HEK293 (cell line): ENCODE results near the gene ABHD12.

Experiments used
- CTCF ChIA-PET: fragments of 350-600 bp; formaldehyde crosslinking; extraction: SDS; loops from one replicate; lab custom pipeline; 2021; ENCODE audit warnings: antibody characterized with exemption; lab: Yijun Ruan, JAX
- POLR2A ChIA-PET: fragments of 300-600 bp; formaldehyde crosslinking; extraction: SDS; loops from one replicate; lab custom pipeline; 2020; ENCODE audit warnings: antibody characterized with exemption, inconsistent platforms; lab: Yijun Ruan, JAX
- H3K27ac ChIP-seq: fragments of 200-500 bp; sonication (Bioruptor generic); 2 replicates; pipeline ENCODE4 v1.5.1; 2014; ENCODE audit warnings: low read depth, low read length, control low read depth, inconsistent platforms; ENCODE audit errors: extremely low read depth
- H3K36me3 ChIP-seq, 2 experiments: fragments of 200-500 bp in 1 of 2; sonication (Bioruptor generic) in 1 of 2; 1 replicate in 1 of 2; 2 replicates in 1 of 2; pipeline ENCODE4 v1.5.1; 2014 to 2017; ENCODE audit warnings: inconsistent platforms in 2 of 2, low read length in 2 of 2; ENCODE audit not compliant: control insufficient read depth in 2 of 2, insufficient read depth in 1 of 2
- H3K4me1 ChIP-seq: fragments of 200-500 bp; sonication (Bioruptor generic); 2 replicates; pipeline ENCODE4 v1.5.1; 2014; ENCODE audit warnings: mild to moderate bottlenecking, low read length, inconsistent platforms; ENCODE audit not compliant: control insufficient read depth, insufficient read depth
- H3K4me3 ChIP-seq: 2 replicates; pipeline ENCODE4 v1.5.1; 2011; ENCODE audit warnings: low read depth, mild to moderate bottlenecking, control low read depth, low read length, moderate library complexity
- H3K9me3 ChIP-seq: fragments of 200-500 bp; sonication (Bioruptor generic); 2 replicates; pipeline ENCODE4 v1.5.1; 2014; ENCODE audit warnings: low read depth, low read length, inconsistent platforms; ENCODE audit not compliant: control insufficient read depth, insufficient read depth
- EGR2 ChIP-seq: fragments of 450-650 bp; formaldehyde crosslinking; IDR thresholded peaks from 2 replicates; pipeline ENCODE4 v1.5.1; 2016; ENCODE audit warnings: low read depth, missing biosample characterization, missing genetic modification characterization
- KLF7 ChIP-seq: fragments of 450-650 bp; formaldehyde crosslinking; IDR thresholded peaks from 2 replicates; pipeline ENCODE4 v1.5.1; 2016; ENCODE audit warnings: missing biosample characterization, missing genetic modification characterization, borderline replicate concordance
- KLF9 ChIP-seq: fragments of 450-650 bp; formaldehyde crosslinking; IDR thresholded peaks from 2 replicates; pipeline ENCODE4 v1.5.1; 2016; ENCODE audit warnings: missing biosample characterization, missing genetic modification characterization, low read depth
- PRDM10 ChIP-seq: fragments of 450-650 bp; formaldehyde crosslinking; IDR thresholded peaks from 2 replicates; pipeline ENCODE4 v1.5.1; 2016; ENCODE audit warnings: missing biosample characterization, missing genetic modification characterization
- TCF7L2 ChIP-seq: IDR thresholded peaks from 2 replicates; pipeline ENCODE4 v1.6.1; 2011; ENCODE audit warnings: low read depth, mild to moderate bottlenecking, inconsistent platforms, low read length, moderate library complexity, borderline replicate concordance
- ZBTB1 ChIP-seq: fragments of 450-650 bp; formaldehyde crosslinking; IDR thresholded peaks from 2 replicates; pipeline ENCODE4 v1.5.1; 2016; ENCODE audit warnings: missing biosample characterization, missing genetic modification characterization
- ZBTB10 ChIP-seq: fragments of 450-650 bp; formaldehyde crosslinking; IDR thresholded peaks from 2 replicates; pipeline ENCODE4 v1.5.1; 2016; ENCODE audit warnings: missing biosample characterization, missing genetic modification characterization
- ZBTB11 ChIP-seq: fragments of 450-650 bp; formaldehyde crosslinking; conservative IDR thresholded peaks from 2 replicates; pipeline ENCODE4 v1.5.1; 2016; ENCODE audit warnings: low read depth, missing biosample characterization, missing genetic modification characterization
- ZBTB26 ChIP-seq: fragments of 450-650 bp; formaldehyde crosslinking; optimal IDR thresholded peaks from 2 replicates; pipeline ENCODE3; 2016; ENCODE audit warnings: missing biosample characterization, mild to moderate bottlenecking, missing genetic modification characterization
- ZNF133 ChIP-seq: fragments of 450-650 bp; formaldehyde crosslinking; IDR thresholded peaks from 2 replicates; pipeline ENCODE4 v1.5.1; 2016; ENCODE audit warnings: missing biosample characterization, missing genetic modification characterization
- ZNF184 ChIP-seq: fragments of 450-650 bp; IDR thresholded peaks from 2 replicates; pipeline ENCODE4 v1.5.1; 2018; ENCODE audit warnings: missing biosample characterization, mild to moderate bottlenecking, missing genetic modification characterization
- ZNF221 ChIP-seq: fragments of 450-650 bp; formaldehyde crosslinking; IDR thresholded peaks from 2 replicates; pipeline ENCODE4 v1.5.1; 2017; ENCODE audit warnings: missing biosample characterization, missing genetic modification characterization, borderline replicate concordance
- ZNF274 ChIP-seq, 2 experiments: fragments of 200-500 bp in 1 of 2; fragments of 450-650 bp in 1 of 2; sonication (Bioruptor generic) in 1 of 2; formaldehyde crosslinking in 1 of 2; IDR thresholded peaks; 2 replicates each; pipeline versions ENCODE4 v1.5.1 to v1.6.1; 2014 to 2016; ENCODE audit warnings: borderline replicate concordance in 1 of 2, inconsistent platforms in 1 of 2, low read length in 1 of 2, missing biosample characterization in 1 of 2, missing genetic modification characterization in 1 of 2
- ZNF280C ChIP-seq: fragments of 450-650 bp; formaldehyde crosslinking; IDR thresholded peaks from 2 replicates; pipeline ENCODE4 v1.5.1; 2016; ENCODE audit warnings: missing biosample characterization, missing genetic modification characterization
- ZNF350 ChIP-seq: fragments of 450-650 bp; formaldehyde crosslinking; IDR thresholded peaks from 2 replicates; pipeline ENCODE4 v1.5.0; 2017; ENCODE audit warnings: missing biosample characterization, mild to moderate bottlenecking, missing genetic modification characterization
- ZNF404 ChIP-seq: fragments of 450-650 bp; formaldehyde crosslinking; IDR thresholded peaks from 2 replicates; pipeline ENCODE4 v1.5.1; 2017; ENCODE audit warnings: missing biosample characterization, missing genetic modification characterization
- ZNF449 ChIP-seq: fragments of 450-650 bp; formaldehyde crosslinking; IDR thresholded peaks from 2 replicates; pipeline ENCODE4 v1.5.1; 2017; ENCODE audit warnings: missing biosample characterization, mild to moderate bottlenecking, missing genetic modification characterization, moderate library complexity
- ZNF501 ChIP-seq: fragments of 450-650 bp; formaldehyde crosslinking; IDR thresholded peaks from 2 replicates; pipeline ENCODE4 v1.5.1; 2016; ENCODE audit warnings: missing biosample characterization, missing genetic modification characterization
- ZNF664 ChIP-seq: fragments of 450-650 bp; formaldehyde crosslinking; IDR thresholded peaks from 2 replicates; pipeline ENCODE4 v1.5.1; 2016; ENCODE audit warnings: missing biosample characterization, missing genetic modification characterization
- ZSCAN16 ChIP-seq: fragments of 450-650 bp; formaldehyde crosslinking; IDR thresholded peaks from 2 replicates; pipeline ENCODE4 v1.5.1; 2016; ENCODE audit warnings: missing biosample characterization, missing genetic modification characterization
- ZSCAN30 ChIP-seq: fragments of 450-650 bp; IDR thresholded peaks from 2 replicates; pipeline ENCODE4 v1.5.1; 2018; ENCODE audit warnings: missing biosample characterization, mild to moderate bottlenecking, missing genetic modification characterization, moderate library complexity

The ABHD12 gene

GRCh38 chr20:25259788-25260254 lies 130.8 kb downstream of the ABHD12 start (continued):
- TF ChIP-seq PRDM10 (tag by site-specific recombination) (no peak), EGR2 (tag by site-specific recombination) (no peak)

GRCh38 chr20:25259358-25259757 lies 131.3 kb downstream of the ABHD12 start:
- H3K27ac ChIP-seq, result no peak overlapping the region
- H3K4me3 ChIP-seq, result no peak overlapping the region
- POLR2A ChIA-PET, result no interaction called here
- CTCF ChIA-PET, result no interaction called here
- 0 out of 2 replicates have a peak, but pooled peaks cover 2% of the 10 kb centered on the region for H3K4me1 ChIP-seq
- H3K9me3 ChIP-seq, result no peaks in the 10 kb centered on the region
- TF ChIP-seq ZNF133, result no peak
- no peak for TF ChIP-seq ZNF501 (tag by site-specific recombination)
- TF ChIP-seq KLF7 (tag by site-specific recombination), result no peak
- TF ChIP-seq ZNF221 (tag by site-specific recombination), result no peak
- no peak for TF ChIP-seq ZNF280C (tag by site-specific recombination)
- no peak for TF ChIP-seq ZBTB10 (tag by site-specific recombination)
- TF ChIP-seq ZBTB26 (tag by site-specific recombination), result no peak
- TF ChIP-seq TCF7L2, result no peak
- TF ChIP-seq ZNF184 (tag by site-specific recombination), result no peak
- TF ChIP-seq ZSCAN30 (tag by site-specific recombination), result no peak
- no peak for TF ChIP-seq ZNF449 (tag by site-specific recombination)
- TF ChIP-seq KLF9, result no peak
- no peak for TF ChIP-seq ZNF664 (tag by site-specific recombination)
- TF ChIP-seq ZNF274 (IDR thresholded peaks at IDR 0.05; ENCODE audit: low read length), result no peak
- TF ChIP-seq ZNF274 (tag by site-specific recombination; IDR thresholded peaks at IDR 0.05; ENCODE audit: borderline replicate concordance), result no peak
- TF ChIP-seq ZSCAN16, result no peak
- TF ChIP-seq ZNF404 (tag by site-specific recombination), result no peak
- TF ChIP-seq ZNF350, result no peak
- TF ChIP-seq ZBTB1, result no peak
- TF ChIP-seq ZBTB11 (tag by site-specific recombination), result no peak
- peaks cover 0 to 29% of the 10 kb centered on the region in 2 experiments; a peak in 1 of 3 replicates for H3K36me3 ChIP-seq
